Activated CD4-positive, alpha-beta memory T cell treated with anti-CD3 and anti-CD28 coated beads, Interleukin-2, amount 10 ng/mL, durations not matched to agents 7 days and 5 days (primary cell): ENCODE data around the gene AKIRIN2. TPM values are rescaled to one million over a fixed set of nuclear protein-coding genes. Genes with fewer than 3 reads are reported as not detected.
"Not testable (repeated sequence)": the region's sequence is repeated elsewhere in the genome, so short reads cannot be mapped to it uniquely, and the experiment has no call there.

Source experiments
- CTCF ChIA-PET: fragments of 350-600 bp; sonication (Branson Sonifier 250); formaldehyde crosslinking; loops from one replicate; lab custom pipeline; 2021; ENCODE audit warnings: antibody characterized with exemption, inconsistent platforms; lab: Charles Lee
- POLR2A ChIA-PET: fragments of 350-600 bp; sonication (Branson Sonifier 250); formaldehyde crosslinking; loops from one replicate; lab custom pipeline; 2021; ENCODE audit warnings: antibody characterized with exemption; lab: Charles Lee
- DNase-seq: peaks from one replicate; pipeline ENCODE4 v3.0.0-alpha.2; 2020
- H3K27ac Mint-ChIP-seq: one replicate; pipeline ENCODE4 v1.8.0; 2021; ENCODE audit warnings: mild to moderate bottlenecking, mixed read lengths
- H3K27me3 Mint-ChIP-seq: one replicate; pipeline ENCODE4 v1.8.0; 2021; ENCODE audit warnings: mixed read lengths
- H3K36me3 Mint-ChIP-seq: one replicate; pipeline ENCODE4 v1.8.0; 2021; ENCODE audit warnings: low read depth, mixed read lengths
- H3K4me1 Mint-ChIP-seq: one replicate; pipeline ENCODE4 v1.8.0; 2021; ENCODE audit warnings: mixed read lengths
- H3K4me3 Mint-ChIP-seq: one replicate; pipeline ENCODE4 v1.8.0; 2021; ENCODE audit warnings: mild to moderate bottlenecking, mixed read lengths
- H3K9me3 Mint-ChIP-seq: one replicate; pipeline ENCODE4 v1.8.0; 2021; ENCODE audit warnings: mixed read lengths
- total RNA-seq, 2 experiments: library from RNA; stranded (reverse); gene quantifications; one replicate each; pipeline ENCODE4 v1.2.3, GENCODE V29; 2021

Gene AKIRIN2
- total RNA-seq, 2 experiments from 2014 or later: 56.5 to 58.5 TPM

- no peaks in the 10 kb centered on the region for H3K27me3 Mint-ChIP-seq
- peak overlapping the region; percentile 98 for H3K4me3 Mint-ChIP-seq
- CTCF ChIA-PET: interaction anchor here (1.0 to 1.5 kb wide), 2 partner anchors 20 to 226 kb away, joined by 4 read pairs; partner anchors contain the start of gene SLC35A1
- peak overlapping the region; percentile 75 for H3K27ac Mint-ChIP-seq
- POLR2A ChIA-PET: interaction anchor here (0.7 to 5.0 kb wide), 13 partner anchors 10 to 133 kb away, joined by 3 to 38 read pairs (median 5); partner anchors contain the start of genes ORC3 and RARS2
- no peaks in the 10 kb centered on the region for H3K9me3 Mint-ChIP-seq
- H3K36me3 Mint-ChIP-seq: peaks cover 46% of the 10 kb centered on the region
- DNase-seq: no peak
- peaks cover 59% of the 10 kb centered on the region for H3K4me1 Mint-ChIP-seq
Measured at GRCh38 chr6:87699576-87699975, 2.5 kb downstream of the AKIRIN2 start.

GRCh38 chr6:87698547-87699006 is 3.5 kb downstream of the AKIRIN2 start:
- H3K27me3 Mint-ChIP-seq: no peaks in the 10 kb centered on the region
- peaks cover 63% of the 10 kb centered on the region for H3K4me1 Mint-ChIP-seq
- CTCF ChIA-PET: interaction anchor here (0.6 to 1.5 kb wide), 4 partner anchors 19 to 133 kb away, joined by 3 to 4 read pairs (median 4); no protein-coding TSS in a partner anchor

DNA sequence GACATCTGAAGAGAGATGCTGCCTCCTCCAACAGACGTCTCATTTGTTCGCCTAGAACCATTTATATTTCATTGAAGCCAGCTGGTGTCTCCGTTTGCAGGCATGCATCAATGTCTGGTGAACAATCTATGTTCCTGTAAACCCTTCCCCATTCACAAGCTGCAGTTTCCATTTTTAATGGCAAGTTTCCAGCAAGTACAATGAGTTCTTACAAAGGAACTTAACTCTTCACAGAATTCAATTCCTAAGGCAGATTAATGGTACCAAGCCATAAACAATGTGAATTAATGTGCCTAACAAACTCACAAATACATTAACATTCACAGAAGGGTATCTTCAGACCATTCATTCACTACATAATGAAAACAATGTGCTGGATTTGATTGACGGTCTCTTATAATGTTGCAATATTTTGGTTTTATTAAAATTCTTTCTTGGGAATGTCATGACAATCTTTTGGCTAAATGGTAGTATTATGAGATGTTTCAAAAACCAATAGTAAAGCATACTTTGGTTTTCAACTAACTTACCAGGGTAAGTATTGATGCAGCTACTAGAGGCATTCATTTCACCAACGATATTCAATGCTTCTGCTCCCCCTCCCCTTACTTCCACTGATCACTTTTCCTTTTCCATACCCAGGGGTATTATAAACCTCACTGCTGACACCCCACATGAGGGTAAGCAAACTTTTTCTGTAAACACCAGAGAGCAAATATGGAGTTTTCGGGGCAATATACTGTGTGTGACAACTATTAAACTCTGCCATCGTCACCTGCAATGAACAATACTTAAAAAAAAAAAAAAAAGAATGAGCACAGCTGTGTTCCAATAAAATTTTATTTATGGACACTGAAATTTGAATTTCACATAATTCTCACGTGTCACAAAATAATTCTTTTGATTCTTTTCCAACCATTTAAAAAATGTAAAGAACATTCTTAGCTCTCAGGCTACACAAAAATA is 4.2 kb downstream of the AKIRIN2 start:
- no peaks in the 10 kb centered on the region for H3K27me3 Mint-ChIP-seq
- H3K36me3 Mint-ChIP-seq: peaks cover 58% of the 10 kb centered on the region
- H3K4me1 Mint-ChIP-seq: peaks cover 62% of the 10 kb centered on the region
- H3K9me3 Mint-ChIP-seq: no peaks in the 10 kb centered on the region
- ChIA-PET POLR2A (interaction anchor here (0.8 to 5.0 kb wide), 15 partner anchors 10 to 1382 kb away, joined by 3 to 38 read pairs (median 4); partner anchors contain the start of genes ORC3 and RARS2), CTCF (interaction anchor here (0.7 to 1.2 kb wide), 5 partner anchors 12 to 134 kb away, joined by 3 to 5 read pairs (median 3); no protein-coding TSS in a partner anchor)
- DNase-seq: no peak
- peak overlapping the region; percentile 98 for H3K4me3 Mint-ChIP-seq
- H3K27ac Mint-ChIP-seq: peak overlapping the region; percentile 75

More at GRCh38 chr6:87698547-87699006, 3.5 kb downstream of the AKIRIN2 start:
- POLR2A ChIA-PET: interaction anchor here (0.9 to 5.0 kb wide), 14 partner anchors 9 to 1381 kb away, joined by 3 to 38 read pairs (median 4); partner anchors contain the start of genes ORC3 and RARS2
- Mint-ChIP-seq H3K4me3 (peak overlapping the region; percentile 98), H3K27ac (peak overlapping the region; percentile 75), H3K9me3 (no peaks in the 10 kb centered on the region), H3K36me3 (peaks cover 54% of the 10 kb centered on the region)
- DNase-seq: no peak

DNA sequence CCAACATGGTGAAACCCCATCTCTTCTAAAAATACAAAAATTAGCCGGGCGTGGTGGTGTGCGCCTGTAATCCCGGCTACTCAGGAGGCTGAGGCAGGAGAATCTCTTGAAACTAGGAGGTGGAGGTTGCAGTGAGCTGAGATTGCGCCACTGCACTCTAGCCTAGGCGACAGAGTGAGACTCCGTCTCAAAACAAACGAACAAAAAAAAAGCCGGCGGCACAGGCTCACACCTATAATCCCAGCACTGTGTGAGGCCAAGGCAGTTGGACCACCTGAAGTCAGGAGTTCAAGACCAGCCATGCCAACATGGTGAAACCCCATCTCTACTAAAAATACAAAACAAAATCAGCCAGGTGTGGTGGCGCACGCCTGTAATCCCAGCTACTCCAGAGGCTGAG is 5.2 kb downstream of the AKIRIN2 start:
- not testable (repeated sequence) for H3K9me3 Mint-ChIP-seq, H3K27me3 Mint-ChIP-seq, H3K27ac Mint-ChIP-seq, H3K4me3 Mint-ChIP-seq, DNase-seq
- POLR2A ChIA-PET: interaction anchor here (0.8 to 1.2 kb wide), 5 partner anchors 14 to 109 kb away, joined by 3 read pairs; partner anchors contain the start of gene RARS2
- Mint-ChIP-seq H3K36me3 (peaks cover 62% of the 10 kb centered on the region), H3K4me1 (peaks cover 63% of the 10 kb centered on the region)
- CTCF ChIA-PET: interaction anchor here (1.0 to 1.2 kb wide), 2 partner anchors 17 to 60 kb away, joined by 3 to 5 read pairs; no protein-coding TSS in a partner anchor

DNA sequence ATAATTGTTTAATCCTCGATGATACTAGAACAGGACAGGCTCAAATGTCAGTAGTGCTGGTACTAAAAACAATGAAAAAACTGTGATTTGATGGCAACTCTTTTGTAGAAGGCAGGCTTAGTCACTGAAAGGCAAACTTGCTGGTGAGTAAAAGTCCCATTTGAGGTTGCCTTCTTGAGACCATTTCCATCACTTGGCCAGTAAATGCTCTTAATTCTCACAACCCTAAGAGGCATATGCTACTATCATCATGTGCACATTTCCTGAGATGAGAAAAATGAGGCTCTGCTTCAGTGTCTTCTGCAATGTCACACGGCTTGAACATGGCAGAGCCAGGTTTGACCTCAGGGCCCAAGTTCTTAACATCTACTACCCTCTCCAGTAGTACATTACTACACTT is 9.9 kb downstream of the AKIRIN2 start:
- ChIA-PET CTCF (no interaction called here), POLR2A (interaction anchor here (1.1 to 1.7 kb wide), 2 partner anchors 10 to 103 kb away, joined by 3 to 6 read pairs; partner anchors contain the start of genes AKIRIN2 and RARS2)
- H3K27me3 Mint-ChIP-seq: no peaks in the 10 kb centered on the region
- H3K9me3 Mint-ChIP-seq: no peaks in the 10 kb centered on the region
- peaks cover 59% of the 10 kb centered on the region for H3K4me1 Mint-ChIP-seq
- DNase-seq: no peak
- no peak overlapping the region for H3K4me3 Mint-ChIP-seq
- H3K36me3 Mint-ChIP-seq: peaks cover 48% of the 10 kb centered on the region
- no peak overlapping the region for H3K27ac Mint-ChIP-seq

DNA sequence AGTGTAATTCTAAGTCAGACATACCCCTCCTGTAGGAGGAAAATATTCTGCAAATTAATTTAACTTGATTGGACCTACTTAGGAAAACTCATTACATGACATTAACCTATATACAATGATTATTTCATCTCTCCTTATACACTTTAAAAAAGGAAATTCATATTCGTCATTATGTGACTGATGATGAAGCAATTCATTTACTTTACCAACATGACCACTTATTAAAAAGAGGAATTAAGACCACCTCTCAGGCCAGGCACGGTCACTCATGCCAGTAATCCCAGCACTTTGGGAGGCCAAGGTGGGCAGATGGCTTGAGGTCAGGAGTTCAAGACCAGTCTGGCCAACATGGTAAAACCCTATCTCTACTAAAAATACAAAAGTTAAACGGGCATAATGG is 11.6 kb downstream of the AKIRIN2 start:
- H3K36me3 Mint-ChIP-seq: peaks cover 48% of the 10 kb centered on the region
- H3K27ac Mint-ChIP-seq: no peak overlapping the region
- no peak overlapping the region for H3K4me3 Mint-ChIP-seq
- H3K4me1 Mint-ChIP-seq: peaks cover 56% of the 10 kb centered on the region
- DNase-seq: no peak
- H3K27me3 Mint-ChIP-seq: no peaks in the 10 kb centered on the region
- POLR2A ChIA-PET: interaction anchor here (0.9 to 1.5 kb wide), 2 partner anchors 9 to 12 kb away, joined by 3 to 8 read pairs; partner anchors contain the start of gene AKIRIN2
- no peaks in the 10 kb centered on the region for H3K9me3 Mint-ChIP-seq
- CTCF ChIA-PET: no interaction called here

DNA sequence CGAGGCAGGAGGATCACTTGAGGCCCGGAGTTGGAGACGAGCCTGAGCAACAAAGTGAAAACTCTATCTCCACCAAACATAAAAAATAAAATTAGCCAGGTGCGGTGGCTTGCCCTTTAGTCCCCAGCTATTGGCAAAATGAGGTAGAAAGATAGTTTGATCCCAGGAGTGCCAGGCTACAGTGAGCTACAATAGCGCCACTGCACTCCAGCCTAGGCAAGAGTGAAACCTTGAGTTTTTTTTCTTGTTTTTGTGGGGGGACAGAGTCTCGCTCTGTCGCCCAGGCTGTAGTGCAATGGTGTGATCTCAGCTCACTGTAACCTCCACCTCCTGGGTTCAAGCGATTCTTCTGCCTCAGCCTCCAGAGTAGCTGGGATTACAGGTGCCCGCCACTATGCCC is 14.1 kb downstream of the AKIRIN2 start:
- Mint-ChIP-seq H3K36me3 (peaks cover 40% of the 10 kb centered on the region), H3K4me1 (peaks cover 60% of the 10 kb centered on the region)
- DNase-seq, H3K4me3 Mint-ChIP-seq, CTCF ChIA-PET, H3K27me3 Mint-ChIP-seq, H3K9me3 Mint-ChIP-seq, H3K27ac Mint-ChIP-seq: not testable (repeated sequence)
- POLR2A ChIA-PET: interaction anchor here (0.8 to 1.1 kb wide), 2 partner anchors 11 to 99 kb away, joined by 3 to 4 read pairs; no protein-coding TSS in a partner anchor

DNA sequence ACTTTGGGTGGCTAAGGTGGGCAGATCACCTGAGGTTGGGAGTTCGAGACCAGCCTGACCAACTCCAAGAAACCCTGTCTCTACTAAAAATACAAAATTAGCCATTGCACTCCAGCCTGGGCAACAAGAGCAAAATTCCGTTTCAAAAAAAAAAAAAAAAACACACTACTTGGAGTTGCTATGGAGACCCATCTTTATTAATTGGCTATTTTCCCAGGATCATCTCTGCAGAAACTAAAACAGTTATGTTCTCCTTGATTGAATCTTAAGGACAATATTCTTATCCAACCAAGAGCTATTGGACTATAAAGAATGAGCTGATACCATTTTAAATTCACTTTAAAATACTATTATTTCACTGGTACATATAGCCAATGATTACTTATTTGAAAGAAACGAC is 14.7 kb downstream of the AKIRIN2 start:
- Mint-ChIP-seq H3K27me3 (no peaks in the 10 kb centered on the region), H3K36me3 (peaks cover 44% of the 10 kb centered on the region), H3K9me3 (no peaks in the 10 kb centered on the region), H3K4me1 (peaks cover 61% of the 10 kb centered on the region), H3K27ac (no peak overlapping the region), H3K4me3 (no peak overlapping the region)
- POLR2A ChIA-PET: interaction anchor here (0.8 to 1.1 kb wide), 2 partner anchors 11 to 98 kb away, joined by 3 to 4 read pairs; no protein-coding TSS in a partner anchor
- CTCF ChIA-PET: no interaction called here
- no peak for DNase-seq

- H3K27me3 Mint-ChIP-seq, DNase-seq, H3K9me3 Mint-ChIP-seq, H3K27ac Mint-ChIP-seq, H3K4me3 Mint-ChIP-seq, POLR2A ChIA-PET: not testable (repeated sequence)
- CTCF ChIA-PET: interaction anchor here (0.6 kb wide), 1 partner anchor 620 kb away, joined by 5 read pairs; no protein-coding TSS in a partner anchor
- Mint-ChIP-seq H3K36me3 (peaks cover 45% of the 10 kb centered on the region), H3K4me1 (peaks cover 60% of the 10 kb centered on the region)
Measured at GRCh38 chr6:87686636-87687205, 15.3 kb downstream of the AKIRIN2 start.

DNA sequence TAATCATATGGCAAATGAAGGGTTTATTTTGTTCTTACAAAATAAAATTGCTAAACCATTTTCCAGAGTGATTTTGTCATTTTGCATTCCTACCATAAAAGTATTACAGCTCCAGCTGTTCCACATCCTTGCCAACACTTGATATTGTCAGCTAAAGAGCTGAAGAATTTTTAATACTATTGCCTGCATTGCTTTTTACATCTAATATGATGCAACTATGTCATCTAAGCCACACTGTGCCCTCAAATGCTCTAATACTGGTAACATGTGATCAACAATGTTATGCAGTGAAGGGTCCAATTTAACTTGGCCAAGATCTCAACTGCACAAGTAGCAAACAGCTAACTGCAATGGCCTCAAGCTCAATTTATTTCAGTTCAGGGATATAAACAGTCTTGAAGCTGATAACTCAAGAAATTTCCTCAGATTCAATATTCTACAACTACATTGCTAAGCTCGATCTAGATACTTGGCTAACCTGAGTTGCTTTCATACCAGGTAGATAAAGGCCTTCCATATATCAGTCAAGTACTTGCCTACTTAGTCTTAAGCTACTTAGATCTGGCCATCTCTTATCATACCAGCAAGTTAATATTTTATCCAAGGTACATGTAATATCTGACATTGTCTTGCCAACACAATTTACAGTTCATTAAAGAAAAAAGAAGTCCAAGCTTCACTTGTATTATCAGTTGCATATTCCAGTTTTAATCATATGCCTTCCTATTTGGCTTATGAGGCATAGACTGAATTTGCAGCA is 17.0 kb downstream of the AKIRIN2 start:
- H3K36me3 Mint-ChIP-seq: peaks cover 53% of the 10 kb centered on the region
- no peak for DNase-seq
- H3K27me3 Mint-ChIP-seq: no peaks in the 10 kb centered on the region
- CTCF ChIA-PET: interaction anchor here (0.6 to 1.3 kb wide), 2 partner anchors 12 to 363 kb away, joined by 3 read pairs; no protein-coding TSS in a partner anchor
- POLR2A ChIA-PET: interaction anchor here (1.3 to 2.0 kb wide), 3 partner anchors 9 to 16 kb away, joined by 3 to 12 read pairs (median 8); partner anchors contain the start of gene AKIRIN2
- no peak overlapping the region for H3K27ac Mint-ChIP-seq
- H3K4me3 Mint-ChIP-seq: no peak overlapping the region
- peaks cover 59% of the 10 kb centered on the region for H3K4me1 Mint-ChIP-seq
- H3K9me3 Mint-ChIP-seq: no peaks in the 10 kb centered on the region

DNA sequence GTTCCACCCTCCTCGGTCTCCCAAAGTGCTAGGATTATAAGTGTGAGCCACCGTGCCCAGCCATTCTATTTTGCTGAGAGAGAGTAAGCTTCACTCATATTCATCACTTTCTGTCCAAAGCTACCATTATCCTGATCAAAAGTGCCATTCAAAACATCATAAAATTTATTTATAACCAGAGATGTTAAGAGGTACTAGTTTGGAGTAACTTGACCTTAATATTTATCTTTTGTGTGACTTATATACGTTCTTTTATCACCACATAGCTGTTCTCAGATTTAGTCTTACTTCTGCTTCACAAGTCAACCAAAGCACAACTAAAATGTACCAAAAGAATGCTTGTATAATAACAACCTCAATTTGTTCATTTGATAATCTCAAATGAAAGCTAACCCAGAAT is 18.1 kb downstream of the AKIRIN2 start:
- Mint-ChIP-seq H3K4me3 (no peak overlapping the region), H3K27ac (no peak overlapping the region), H3K36me3 (peaks cover 55% of the 10 kb centered on the region), H3K27me3 (no peaks in the 10 kb centered on the region), H3K9me3 (no peaks in the 10 kb centered on the region), H3K4me1 (peaks cover 63% of the 10 kb centered on the region)
- ChIA-PET CTCF (no interaction called here), POLR2A (interaction anchor here (1.9 kb wide), 1 partner anchor 18 kb away, joined by 8 read pairs; the partner anchor contains the start of gene AKIRIN2)
- no peak for DNase-seq
